A549 (cell line): ENCODE measurements around the gene NBEAL2. TPM values are rescaled to one million over a fixed set of nuclear protein-coding genes. Genes with fewer than 3 reads are reported as not detected.

ENCODE experiments used
- ATAC-seq, 2 experiments: fragments of 200-7000 bp in 1 of 2; fragments of >200 bp in 1 of 2; cut with Nextera tagmentation in 1 of 2; cut with Tn5 transposase in 1 of 2; 3 replicates each; pipeline versions ENCODE4 v1.8.0 to v1.9.1; 2018 to 2020; ENCODE audit warnings: mild to moderate bottlenecking in 1 of 2, moderate library complexity in 1 of 2
- CTCF ChIA-PET: fragments of 300-600 bp; sonication (Branson Sonifier 250); formaldehyde crosslinking; extraction: SDS; loops from one replicate; lab custom pipeline; 2021; ENCODE audit warnings: antibody characterized with exemption, inconsistent platforms; lab: Yijun Ruan, JAX
- POLR2A ChIA-PET: fragments of 350-600 bp; formaldehyde crosslinking; extraction: SDS; loops from one replicate; lab custom pipeline; 2021; ENCODE audit warnings: antibody characterized with exemption, inconsistent platforms; lab: Yijun Ruan, JAX
- DNase-seq, 2 experiments: peaks; one replicate each; pipeline versions ENCODE4 v3.0.0 to v3.0.0-alpha.2; 2011 to 2016; ENCODE audit warnings: low read depth in 1 of 2, low spot score in 1 of 2
- FAIRE-seq: peaks from 2 replicates; lab custom pipeline; 2011; peaks lifted over from hg19 to GRCh38; lab: Jason Lieb, UNC
- H3K27ac ChIP-seq, 2 experiments: fragments of >200 bp; sonication (Bioruptor Twin); formaldehyde crosslinking; 3 replicates each; pipeline ENCODE4 v1.5.1; 2016 to 2017
- H3K4me1 ChIP-seq: fragments of >200 bp; sonication (Bioruptor Twin); formaldehyde crosslinking; 3 replicates; pipeline ENCODE4 v1.6.1; 2016
- H3K4me2 ChIP-seq: fragments of >200 bp; sonication (Bioruptor Twin); formaldehyde crosslinking; 3 replicates; pipeline ENCODE4 v1.6.1; 2016
- H3K4me3 ChIP-seq: fragments of >200 bp; sonication (Bioruptor Twin); formaldehyde crosslinking; 3 replicates; pipeline ENCODE4 v1.5.1; 2016
- H3K9me3 ChIP-seq: fragments of >200 bp; sonication (Bioruptor Twin); formaldehyde crosslinking; 3 replicates; pipeline ENCODE4 v1.6.1; 2016
- BHLHE40 ChIP-seq: IDR thresholded peaks from 2 replicates; pipeline ENCODE4 v1.6.1; 2012; ENCODE audit warnings: low read depth, low read length, inconsistent platforms
- CBX8 ChIP-seq: fragments of 200-600 bp; sonication (generic); IDR thresholded peaks from 2 replicates; pipeline ENCODE4 v1.6.1; 2016
- CEBPB ChIP-seq, 2 experiments: fragments of >200 bp in 1 of 2; sonication (Bioruptor Twin) in 1 of 2; formaldehyde crosslinking in 1 of 2; IDR thresholded peaks; 2 replicates each; pipeline ENCODE4 v1.6.1; 2012 to 2016
- CHD4 ChIP-seq: fragments of 200-600 bp; sonication (generic); IDR thresholded peaks from 2 replicates; pipeline ENCODE4 v1.6.1; 2016; ENCODE audit warnings: antibody characterized with exemption, mild to moderate bottlenecking, borderline replicate concordance
- EHF ChIP-seq: fragments of 250-450 bp; sonication (Bioruptor Pico); IDR thresholded peaks from 2 replicates; pipeline ENCODE4 v1.5.0; 2020; ENCODE audit warnings: mild to moderate bottlenecking
- ESRRA ChIP-seq: fragments of 150-350 bp; IDR thresholded peaks from 2 replicates; pipeline ENCODE4 v1.6.1; 2014; ENCODE audit warnings: mild to moderate bottlenecking, low read length, borderline replicate concordance
- HDAC2 ChIP-seq: fragments of 200-600 bp; sonication (generic); IDR thresholded peaks from 2 replicates; pipeline ENCODE4 v1.6.1; 2016
- HES2 ChIP-seq: fragments of >200 bp; sonication (Bioruptor Twin); formaldehyde crosslinking; IDR thresholded peaks from 2 replicates; pipeline ENCODE4 v1.6.1; 2016
- HOXA7 ChIP-seq: fragments of 250-450 bp; sonication (Bioruptor Pico); IDR thresholded peaks from 2 replicates; pipeline ENCODE4 v1.5.0; 2020; ENCODE audit warnings: mild to moderate bottlenecking, moderate library complexity
- JUN ChIP-seq, 2 experiments: fragments of >200 bp; sonication (Bioruptor Twin); formaldehyde crosslinking; IDR thresholded peaks; 2 replicates in 1 of 2; 3 replicates in 1 of 2; pipeline ENCODE4 v1.6.1; 2016 to 2017
- MAFK ChIP-seq: fragments of 450-650 bp; IDR thresholded peaks from 2 replicates; pipeline ENCODE4 v1.6.1; 2014; ENCODE audit not compliant: partially characterized antibody
- PHF8 ChIP-seq: fragments of 200-600 bp; sonication (generic); IDR thresholded peaks from 2 replicates; pipeline ENCODE4 v1.6.1; 2016; ENCODE audit warnings: low read depth, mild to moderate bottlenecking, antibody characterized with exemption, moderate library complexity, borderline replicate concordance
- POLR2AphosphoS2 ChIP-seq: conservative IDR thresholded peaks from 2 replicates; pipeline ENCODE4 v1.6.1; 2012; ENCODE audit warnings: low read length, improper control_type of control experiment, inconsistent platforms
- RCOR1 ChIP-seq: fragments of 150-350 bp; IDR thresholded peaks from 2 replicates; pipeline ENCODE4 v1.6.1; 2014; ENCODE audit warnings: antibody characterized with exemption, low read length, low read depth
- RFX5 ChIP-seq: fragments of 450-650 bp; IDR thresholded peaks from 2 replicates; pipeline ENCODE4 v1.7.1; 2014; ENCODE audit warnings: antibody characterized with exemption, mild to moderate bottlenecking, moderate library complexity
- SREBF2 ChIP-seq: fragments of 450-650 bp; IDR thresholded peaks from 2 replicates; pipeline ENCODE4 v1.6.1; 2014; ENCODE audit warnings: mild to moderate bottlenecking, moderate library complexity
- TP53 ChIP-seq: fragments of 250-450 bp; sonication (Bioruptor Pico); IDR thresholded peaks from 2 replicates; pipeline ENCODE4 v1.5.0; 2021; ENCODE audit warnings: mild to moderate bottlenecking, moderate library complexity
- WGBS: methylation state at CpG from one replicate; pipeline ENCODE4 v1.1.6; 2017; ENCODE audit errors: missing lambda C conversion rate; 5-methylcytosine and 5-hydroxymethylcytosine counted together
- polyA plus RNA-seq, 4 experiments: library from polyadenylated mRNA; depleted of rRNA in 3 of 4; stranded (reverse); fragments of >200 nt; fragmentation: RNase III in 1 of 4; extraction: RNeasy Plus Mini Kit Qiagen cat#74134 plus additional on column Dnase treatment in 1 of 4; gene quantifications; 2 replicates in 3 of 4; 3 replicates in 1 of 4; pipeline ENCODE4 v1.2.3, GENCODE V29; 2011 to 2017
- TF ChIP-seq, protein P1 (sequence below): fragments of >200 bp; sonication (Bioruptor Twin); formaldehyde crosslinking; IDR thresholded peaks from 3 replicates; pipeline ENCODE4 v1.6.1; 2016
- TF ChIP-seq, protein P2 (sequence below): IDR thresholded peaks from 2 replicates; pipeline ENCODE4 v1.6.1; 2012

The NBEAL2 gene
- polyA plus RNA-seq, 2 of the 4 experiments (the other 2 are of a cell fraction) = 9.6 to 47.3 TPM

GRCh38 chr3:47000198-47000815, 20.8 kb downstream of the NBEAL2 start:
- ChIA-PET CTCF (interaction anchor here (0.7 to 4.8 kb wide), 3 partner anchors 67 to 81 kb away, joined by 3 to 54 read pairs (median 24); no protein-coding TSS in a partner anchor), POLR2A (interaction anchor here (1.4 kb wide), 1 partner anchor 21 kb away, joined by 5 read pairs; the partner anchor contains the start of gene NBEAL2)
- DNase-seq (no peak), FAIRE-seq (no peak), ATAC-seq (no peak)
- no peak overlapping the region for H3K4me2 ChIP-seq
- no peaks in the 10 kb centered on the region for H3K9me3 ChIP-seq
- no peak overlapping the region for H3K27ac ChIP-seq
- no CpG with 5 or more reads among the region's 10 CpGs for WGBS
- no peak overlapping the region for H3K4me3 ChIP-seq
- H3K4me1 ChIP-seq = peaks cover 12% of the 10 kb centered on the region
- TF ChIP-seq, protein P1, sequence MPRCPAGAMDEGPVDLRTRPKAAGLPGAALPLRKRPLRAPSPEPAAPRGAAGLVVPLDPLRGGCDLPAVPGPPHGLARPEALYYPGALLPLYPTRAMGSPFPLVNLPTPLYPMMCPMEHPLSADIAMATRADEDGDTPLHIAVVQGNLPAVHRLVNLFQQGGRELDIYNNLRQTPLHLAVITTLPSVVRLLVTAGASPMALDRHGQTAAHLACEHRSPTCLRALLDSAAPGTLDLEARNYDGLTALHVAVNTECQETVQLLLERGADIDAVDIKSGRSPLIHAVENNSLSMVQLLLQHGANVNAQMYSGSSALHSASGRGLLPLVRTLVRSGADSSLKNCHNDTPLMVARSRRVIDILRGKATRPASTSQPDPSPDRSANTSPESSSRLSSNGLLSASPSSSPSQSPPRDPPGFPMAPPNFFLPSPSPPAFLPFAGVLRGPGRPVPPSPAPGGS = no peak
- TF ChIP-seq HOXA7 (CRISPR knock-in tag) = no peak
- TF ChIP-seq PHF8 = no peak
- TF ChIP-seq HDAC2 = no peak
- no peak for TF ChIP-seq MAFK
- no peak for TF ChIP-seq BHLHE40
- no peak for TF ChIP-seq RFX5
- no peak for TF ChIP-seq ESRRA
- TF ChIP-seq SREBF2 = no peak

GRCh38 chr3:47000922-47001730, 21.7 kb downstream of the NBEAL2 start:
- TF ChIP-seq BHLHE40 = no peak
- no peak for TF ChIP-seq TP53 (CRISPR knock-in tag)
- no peak for TF ChIP-seq JUN (IDR thresholded peaks at IDR 0.05)
- TF ChIP-seq, protein P1 = no peak
- POLR2A ChIA-PET = no interaction called here
- CTCF ChIA-PET = interaction anchor here (0.7 to 4.8 kb wide), 4 partner anchors 77 to 106 kb away, joined by 4 to 54 read pairs (median 4); no protein-coding TSS in a partner anchor
- ATAC-seq = no peak
- FAIRE-seq = no peak
- Histone ChIP-seq H3K4me1 (peaks cover 12% of the 10 kb centered on the region), H3K27ac (no peak overlapping the region), H3K9me3 (no peaks in the 10 kb centered on the region), H3K4me2 (no peak overlapping the region), H3K4me3 (no peak overlapping the region)
- DNase-seq = no peak
- 97% methylated on average over 16 of the region's 25 CpGs for WGBS

DNA sequence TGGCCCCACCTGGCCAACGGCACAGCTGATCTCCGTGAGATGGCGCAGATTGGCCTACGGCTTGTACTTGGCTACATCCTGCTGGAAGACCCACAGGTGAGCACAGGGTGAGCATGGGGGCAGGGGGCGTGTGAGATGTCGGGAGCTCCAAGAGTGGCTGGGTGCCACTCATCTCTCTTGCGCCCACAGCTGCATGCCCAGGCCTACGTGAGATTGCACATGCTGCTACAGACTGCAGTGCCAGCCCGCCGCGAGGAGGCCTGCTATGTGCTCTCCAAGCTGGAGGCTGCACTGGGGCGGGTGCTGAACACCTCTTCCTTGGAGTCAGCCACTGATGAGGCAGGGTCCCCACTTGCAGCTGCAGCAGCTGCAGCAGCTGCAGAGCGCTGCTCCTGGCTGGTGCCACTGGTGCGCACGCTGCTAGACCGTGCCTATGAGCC, 22.3 kb downstream of the NBEAL2 start:
- DNase-seq (no peak), FAIRE-seq (no peak), ATAC-seq (no peak)
- CTCF ChIA-PET = interaction anchor here (0.7 to 2.0 kb wide), 3 partner anchors 78 to 107 kb away, joined by 4 to 5 read pairs (median 4); no protein-coding TSS in a partner anchor
- Histone ChIP-seq H3K27ac (no peak overlapping the region), H3K4me3 (no peak overlapping the region), H3K4me1 (peaks cover 12% of the 10 kb centered on the region), H3K9me3 (no peaks in the 10 kb centered on the region), H3K4me2 (no peak overlapping the region)
- TF ChIP-seq RCOR1 (no peak), PHF8 (no peak), CBX8 (no peak), CHD4 (no peak), CEBPB (IDR thresholded peaks at IDR 0.05) (no peak), HES2 (no peak), POLR2AphosphoS2 (no peak), TP53 (CRISPR knock-in tag) (no peak), EHF (no peak)
- TF ChIP-seq, protein P1 = no peak
- TF ChIP-seq, protein P2, sequence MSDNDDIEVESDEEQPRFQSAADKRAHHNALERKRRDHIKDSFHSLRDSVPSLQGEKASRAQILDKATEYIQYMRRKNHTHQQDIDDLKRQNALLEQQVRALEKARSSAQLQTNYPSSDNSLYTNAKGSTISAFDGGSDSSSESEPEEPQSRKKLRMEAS = no peak
- POLR2A ChIA-PET = no interaction called here
- WGBS = 94% methylated on average over 11 of the region's 16 CpGs
